Suppressor macrophage treated with lipopolysaccharide for 1 hour (primary cell): ENCODE measurements around the gene PDE4DIP.
"Not testable (repeated sequence)": the region's sequence is repeated elsewhere in the genome, so short reads cannot be mapped to it uniquely, and the experiment has no call there.

Experiments
- DNase-seq, 3 donors: peaks; one replicate each; pipeline ENCODE4 v3.0.0-alpha.2; 2020 to 2022

Gene PDE4DIP

GRCh38 chr1:148874408-148875388, 30.5 kb downstream of the PDE4DIP start:
- not testable (repeated sequence) for DNase-seq

- DNase-seq = not testable (repeated sequence)
Observed at GRCh38 chr1:148879812-148880416, 35.7 kb downstream of the PDE4DIP start.

- not testable (repeated sequence) for DNase-seq
Observed at GRCh38 chr1:148881261-148881660, 37.0 kb downstream of the PDE4DIP start.

GRCh38 chr1:148885219-148885618, 41.0 kb downstream of the PDE4DIP start:
- DNase-seq = not testable (repeated sequence)

GRCh38 chr1:148886293-148886692, 42.1 kb downstream of the PDE4DIP start:
- DNase-seq = not testable (repeated sequence)

- DNase-seq = not testable (repeated sequence)
Observed at GRCh38 chr1:148888597-148888996, 44.4 kb downstream of the PDE4DIP start.

GRCh38 chr1:148889267-148890074, 45.2 kb downstream of the PDE4DIP start:
- not testable (repeated sequence) for DNase-seq

GRCh38 chr1:148890075-148890568, 45.9 kb downstream of the PDE4DIP start:
- DNase-seq = not testable (repeated sequence)

GRCh38 chr1:148894360-148895352, 50.4 kb downstream of the PDE4DIP start:
- DNase-seq = not testable (repeated sequence)

GRCh38 chr1:148900026-148900425, 55.8 kb downstream of the PDE4DIP start:
- not testable (repeated sequence) for DNase-seq

GRCh38 chr1:148900691-148901090, 56.5 kb downstream of the PDE4DIP start:
- DNase-seq = not testable (repeated sequence)

GRCh38 chr1:148901150-148901952, 57.1 kb downstream of the PDE4DIP start:
- not testable (repeated sequence) for DNase-seq

- DNase-seq = not testable (repeated sequence)
Observed at GRCh38 chr1:148901953-148902341, 57.7 kb downstream of the PDE4DIP start.

GRCh38 chr1:148909219-148909826, 65.1 kb downstream of the PDE4DIP start:
- DNase-seq = not testable (repeated sequence)

- DNase-seq = not testable (repeated sequence)
Observed at GRCh38 chr1:148911303-148911928, 67.2 kb downstream of the PDE4DIP start.

- not testable (repeated sequence) for DNase-seq
Observed at GRCh38 chr1:148916222-148916621, 72.0 kb downstream of the PDE4DIP start.

- not testable (repeated sequence) for DNase-seq
Observed at GRCh38 chr1:148916695-148917348, 72.6 kb downstream of the PDE4DIP start.

- peak in 1 of 3 donors; percentile 0 for DNase-seq
Observed at GRCh38 chr1:148918836-148919447, 74.7 kb downstream of the PDE4DIP start.
